Daoy (cell line): ENCODE results near the gene TRIM52. TPM values are rescaled to one million over a fixed set of nuclear protein-coding genes. Genes with fewer than 3 reads are reported as not detected.

Experiments
- DNase-seq: peaks from one replicate; pipeline ENCODE4 v3.0.0-alpha.2; 2015; ENCODE audit warnings: low read depth
- total RNA-seq: library from RNA; depleted of rRNA; stranded (reverse); fragments of >200 nt; shearing (Covaris generic); gene quantifications from 2 replicates; pipeline ENCODE4 v1.2.3, GENCODE V29; 2014

The TRIM52 gene
- total RNA-seq, 1 experiment from 2014 or later: 2.6 TPM

GRCh38 chr5:181233801-181234454 lies 27.0 kb downstream of the TRIM52 start:
- no peak for DNase-seq

GRCh38 chr5:181233088-181233800 lies 27.7 kb downstream of the TRIM52 start:
- DNase-seq: no peak

- DNase-seq: no peak
Observed at GRCh38 chr5:181232593-181232992, 28.4 kb downstream of the TRIM52 start.

- no peak for DNase-seq
Observed at GRCh38 chr5:181231432-181231831, 29.5 kb downstream of the TRIM52 start.

GRCh38 chr5:181230551-181230950 lies 30.4 kb downstream of the TRIM52 start:
- DNase-seq: no peak

GRCh38 chr5:181229996-181230395 lies 30.9 kb downstream of the TRIM52 start:
- no peak for DNase-seq

GRCh38 chr5:181224390-181225229 lies 36.3 kb downstream of the TRIM52 start:
- no peak for DNase-seq

- DNase-seq: peak; percentile 64
Observed at GRCh38 chr5:181223729-181224389, 37.1 kb downstream of the TRIM52 start.

- peak; percentile 99 for DNase-seq
Observed at GRCh38 chr5:181223058-181223728, 37.8 kb downstream of the TRIM52 start, which contains the start of gene TRIM41. TSS of gene TRIM41 (plus strand) at chr5:181223281. CDS start at chr5:181224000, 719 bp downstream.

GRCh38 chr5:181222630-181223057 lies 38.3 kb downstream of the TRIM52 start:
- DNase-seq: no peak

- peak; percentile 99 for DNase-seq
Observed at GRCh38 chr5:181221792-181222629, 38.9 kb downstream of the TRIM52 start.

GRCh38 chr5:181221105-181221791 lies 39.7 kb downstream of the TRIM52 start:
- no peak for DNase-seq

- DNase-seq: no peak
Observed at GRCh38 chr5:181220178-181220515, 40.8 kb downstream of the TRIM52 start.

- no peak for DNase-seq
Observed at GRCh38 chr5:181219262-181220177, 41.4 kb downstream of the TRIM52 start.

GRCh38 chr5:181218795-181219124 lies 42.2 kb downstream of the TRIM52 start:
- DNase-seq: no peak

GRCh38 chr5:181217803-181218062 lies 43.2 kb downstream of the TRIM52 start:
- no peak for DNase-seq

GRCh38 chr5:181217111-181217802 lies 43.7 kb downstream of the TRIM52 start:
- DNase-seq: peak; percentile 78
